GM20431 (cell line): ENCODE measurements around the gene CCSAP.

Experiments
- in situ Hi-C: fragments of 300-500 bp; cut with MseI, MboI; formaldehyde crosslinking; loops from one replicate; pipeline ENCODE4 v1.15.0; 2020; ENCODE audit warnings: low sequenced_read_pairs; ENCODE audit not compliant: unreplicated experiment

The CCSAP gene

GRCh38 chr1:229272164-229273158 lies 70.4 kb downstream of the CCSAP start:
- in situ Hi-C loops, result loop anchor here (25.0 kb wide), 1 partner anchor 215 kb away; no protein-coding TSS in a partner anchor

- in situ Hi-C loops, result loop anchor here (25.0 kb wide), 1 partner anchor 216 kb away; no protein-coding TSS in a partner anchor
These were observed 71.2 kb downstream of the CCSAP start for GRCh38 chr1:229271448-229272159.
